Colonic mucosa (tissue), 4 donors: ENCODE data around the gene B3GALNT1. TPM values are rescaled to one million over a fixed set of nuclear protein-coding genes. Genes with fewer than 3 reads are reported as not detected.

Experiments used
- DNase-seq: peaks from one replicate; pipeline ENCODE4 v3.0.0-alpha.2; 2020
- H3K27ac ChIP-seq: fragments of 200-600 bp; one replicate; pipeline ENCODE4 v1.8.0; 2021
- H3K27me3 ChIP-seq: fragments of 200-600 bp; one replicate; pipeline ENCODE4 v1.8.0; 2021
- H3K36me3 ChIP-seq: fragments of 200-600 bp; one replicate; pipeline ENCODE4 v1.8.0; 2021
- H3K4me1 ChIP-seq: fragments of 200-600 bp; one replicate; pipeline ENCODE4 v1.8.0; 2021; ENCODE audit warnings: mild to moderate bottlenecking
- H3K4me3 ChIP-seq: fragments of 200-600 bp; one replicate; pipeline ENCODE4 v1.8.0; 2021
- H3K9ac ChIP-seq, 2 donors: one replicate each; pipeline ENCODE4 v1.7.0; 2013; ENCODE audit warnings: control low read depth in 2 of 2, low read depth in 2 of 2, low read length in 2 of 2
- H3K9me3 ChIP-seq: fragments of 200-600 bp; one replicate; pipeline ENCODE4 v1.8.0; 2021
- intact Hi-C: fragments of 100-400 bp; cut with DNase I; formaldehyde crosslinking; loops from one replicate; pipeline ENCODE4 v1.14.1; 2022
- total RNA-seq, 2 donors: library from RNA; stranded (reverse); fragmentation: NEBNext Ultra II Directional in 1 of 2; extraction: Animal tissue kit (Norgen Biotek cat#: 25700) in 1 of 2; gene quantifications; one replicate each; pipeline ENCODE4 v1.2.1, GENCODE V29; 2021
- TF ChIP-seq, protein P1 (sequence below): fragments of 200-600 bp; IDR thresholded peaks from one replicate; pipeline ENCODE4 v1.8.0; 2022; ENCODE audit warnings: antibody characterized with exemption, mild to moderate bottlenecking
- donor health status: healthy.
- donor health status: DM: no; HTN: no; CAD: no.
- donor health status: DM: no; HTN: no; CAD: no.

The B3GALNT1 gene, protein sequence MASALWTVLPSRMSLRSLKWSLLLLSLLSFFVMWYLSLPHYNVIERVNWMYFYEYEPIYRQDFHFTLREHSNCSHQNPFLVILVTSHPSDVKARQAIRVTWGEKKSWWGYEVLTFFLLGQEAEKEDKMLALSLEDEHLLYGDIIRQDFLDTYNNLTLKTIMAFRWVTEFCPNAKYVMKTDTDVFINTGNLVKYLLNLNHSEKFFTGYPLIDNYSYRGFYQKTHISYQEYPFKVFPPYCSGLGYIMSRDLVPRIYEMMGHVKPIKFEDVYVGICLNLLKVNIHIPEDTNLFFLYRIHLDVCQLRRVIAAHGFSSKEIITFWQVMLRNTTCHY
- 1 to 10 TPM in 1 of 2 donors, under 1 TPM in 1; 0.94 to 1.8 TPM for total RNA-seq

DNA sequence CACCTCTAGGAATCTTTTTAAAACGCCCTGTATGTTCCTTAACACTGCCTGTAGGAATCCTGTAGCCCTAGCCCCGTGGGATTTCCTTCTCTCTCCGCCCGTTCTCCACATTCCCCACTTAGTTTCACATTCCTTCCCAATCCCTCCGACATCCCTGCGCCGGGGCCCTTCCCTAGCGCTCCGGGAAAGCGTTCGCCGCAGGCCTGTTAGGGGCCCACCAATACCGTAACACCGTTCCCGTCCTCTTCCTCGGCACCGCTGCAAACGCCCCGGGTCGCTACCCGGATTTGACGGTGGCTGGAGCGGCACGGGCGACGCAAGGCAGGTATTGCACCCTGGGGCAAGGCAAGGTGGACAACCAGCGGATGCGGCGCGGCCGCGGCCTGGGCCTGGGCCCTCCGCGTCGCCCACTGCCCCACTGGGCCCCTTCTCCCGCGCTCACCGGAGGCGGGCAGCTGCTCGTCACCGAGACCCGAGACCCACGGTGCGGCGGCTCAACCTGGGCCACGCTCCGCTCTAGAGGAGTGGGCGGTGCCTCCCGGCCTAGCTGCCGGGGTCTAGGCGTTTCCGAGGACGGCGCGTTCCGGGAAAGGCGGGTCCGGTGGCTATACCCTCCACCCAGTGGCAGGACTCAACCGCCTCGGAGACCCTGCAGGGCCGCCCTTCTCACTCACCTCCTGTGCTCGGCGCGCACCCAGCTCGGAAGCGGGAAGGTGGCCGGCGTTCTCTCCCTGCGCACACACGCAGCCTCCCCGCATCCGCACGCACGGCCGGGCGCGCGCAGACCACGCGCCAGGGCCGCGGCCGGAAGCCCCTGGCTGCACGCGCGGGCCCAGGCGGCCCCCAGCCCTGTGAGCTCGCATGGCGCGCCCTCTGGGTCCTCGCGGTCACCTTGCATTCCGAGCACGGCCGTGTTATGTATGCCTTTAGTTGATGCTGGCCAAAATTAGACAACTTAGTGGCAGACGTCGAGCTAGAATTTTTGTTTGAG is at the start of gene B3GALNT1:
TSS of gene B3GALNT1 (minus strand) at position 789 of the 991 bp plus-strand sequence. CDS start 18,595 bp downstream, outside the sequence.
- H3K4me1 ChIP-seq = no peaks in the 10 kb centered on the region
- H3K4me3 ChIP-seq = peak within 1 kb of the TSS; percentile 66
- no peaks in the 10 kb centered on the region for H3K27me3 ChIP-seq
- no peaks in the 10 kb centered on the region for H3K9me3 ChIP-seq
- no peak within 1 kb of the TSS for H3K27ac ChIP-seq
- intact Hi-C loops = no loop called here
- H3K36me3 ChIP-seq = no peaks in the 10 kb centered on the region
- TF ChIP-seq, protein P1, sequence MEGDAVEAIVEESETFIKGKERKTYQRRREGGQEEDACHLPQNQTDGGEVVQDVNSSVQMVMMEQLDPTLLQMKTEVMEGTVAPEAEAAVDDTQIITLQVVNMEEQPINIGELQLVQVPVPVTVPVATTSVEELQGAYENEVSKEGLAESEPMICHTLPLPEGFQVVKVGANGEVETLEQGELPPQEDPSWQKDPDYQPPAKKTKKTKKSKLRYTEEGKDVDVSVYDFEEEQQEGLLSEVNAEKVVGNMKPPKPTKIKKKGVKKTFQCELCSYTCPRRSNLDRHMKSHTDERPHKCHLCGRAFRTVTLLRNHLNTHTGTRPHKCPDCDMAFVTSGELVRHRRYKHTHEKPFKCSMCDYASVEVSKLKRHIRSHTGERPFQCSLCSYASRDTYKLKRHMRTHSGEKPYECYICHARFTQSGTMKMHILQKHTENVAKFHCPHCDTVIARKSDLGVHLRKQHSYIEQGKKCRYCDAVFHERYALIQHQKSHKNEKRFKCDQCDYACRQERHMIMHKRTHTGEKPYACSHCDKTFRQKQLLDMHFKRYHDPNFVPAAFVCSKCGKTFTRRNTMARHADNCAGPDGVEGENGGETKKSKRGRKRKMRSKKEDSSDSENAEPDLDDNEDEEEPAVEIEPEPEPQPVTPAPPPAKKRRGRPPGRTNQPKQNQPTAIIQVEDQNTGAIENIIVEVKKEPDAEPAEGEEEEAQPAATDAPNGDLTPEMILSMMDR = no peak
- peak; percentile 24 for DNase-seq
- H3K9ac ChIP-seq = peak within 1 kb of the TSS; percentile 52 to 68

DNA sequence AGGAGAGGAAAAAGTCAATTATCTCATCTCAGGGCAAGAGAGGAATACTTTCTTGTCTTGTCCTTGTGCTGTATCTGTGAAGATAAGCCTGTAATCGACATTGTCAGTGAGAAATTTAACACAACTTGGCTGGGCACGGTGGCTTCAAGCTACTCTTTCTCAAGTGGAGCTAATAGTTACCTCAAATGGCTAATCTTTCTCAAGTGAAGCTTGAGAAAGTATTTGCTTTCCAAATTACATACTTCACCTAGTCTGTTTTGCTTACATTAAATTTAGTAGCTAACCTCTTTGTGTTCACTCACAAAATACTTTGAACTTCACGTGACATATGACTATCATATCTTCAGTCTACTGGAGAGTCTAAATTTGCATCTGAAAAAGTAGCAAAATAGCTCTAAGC is 48.3 kb upstream of the B3GALNT1 start:
- H3K27me3 ChIP-seq = no peaks in the 10 kb centered on the region
- intact Hi-C loops = no loop called here
- H3K4me3 ChIP-seq = no peak overlapping the region
- H3K36me3 ChIP-seq = no peaks in the 10 kb centered on the region
- TF ChIP-seq, protein P1 = no peak
- H3K9ac ChIP-seq = no peak overlapping the region
- DNase-seq = no peak
- H3K9me3 ChIP-seq = no peaks in the 10 kb centered on the region
- no peaks in the 10 kb centered on the region for H3K4me1 ChIP-seq
- H3K27ac ChIP-seq = no peak overlapping the region

DNA sequence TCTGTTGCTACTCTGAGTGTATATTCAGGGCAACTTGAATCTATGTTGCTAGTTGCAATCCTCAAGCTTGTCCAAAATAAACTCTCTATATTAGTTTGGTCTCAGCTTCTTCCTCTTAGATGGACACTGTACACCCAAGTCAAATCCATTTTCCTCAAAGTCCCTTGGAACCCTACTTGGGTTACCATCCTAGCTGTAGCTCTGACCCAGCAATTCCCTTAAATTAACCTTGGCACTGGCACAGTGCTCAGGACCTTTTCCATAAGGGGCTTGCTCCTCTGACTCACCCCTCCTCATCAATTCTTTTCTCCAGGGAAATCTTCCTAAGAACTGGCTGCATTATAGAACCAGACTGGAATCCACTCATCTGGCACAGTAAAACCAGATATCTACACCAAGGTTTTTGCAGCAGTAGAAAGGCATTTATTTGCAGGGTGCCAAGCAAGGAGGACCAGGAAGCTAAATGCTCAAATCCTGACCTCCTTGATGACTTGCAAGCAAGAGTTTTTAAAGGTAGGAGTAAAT is 44.9 kb upstream of the B3GALNT1 start:
- no peaks in the 10 kb centered on the region for H3K36me3 ChIP-seq
- TF ChIP-seq, protein P1 = no peak
- no peak for DNase-seq
- no peak overlapping the region for H3K9ac ChIP-seq
- intact Hi-C loops = no loop called here
- no peak overlapping the region for H3K4me3 ChIP-seq
- no peaks in the 10 kb centered on the region for H3K9me3 ChIP-seq
- H3K4me1 ChIP-seq = no peaks in the 10 kb centered on the region
- no peak overlapping the region for H3K27ac ChIP-seq
- H3K27me3 ChIP-seq = no peaks in the 10 kb centered on the region

DNA sequence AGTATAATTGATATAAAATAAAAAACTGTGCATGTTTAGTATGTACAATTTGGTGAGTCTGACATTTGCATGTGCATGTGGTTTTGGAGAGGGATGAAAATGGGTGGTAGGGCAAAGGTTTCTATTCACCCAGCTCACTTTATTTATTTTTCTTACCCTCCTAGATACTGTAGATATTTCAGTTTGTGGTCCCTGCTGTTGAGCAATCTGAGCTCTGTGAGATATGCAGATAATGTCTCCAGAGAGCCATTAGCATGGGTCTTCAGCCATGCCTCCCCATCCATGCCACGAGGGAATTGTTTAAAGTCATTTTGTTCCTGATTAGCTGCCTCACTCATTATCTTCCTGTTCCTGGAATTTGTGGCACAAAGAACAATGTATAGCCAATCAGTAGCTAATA is 44.4 kb upstream of the B3GALNT1 start:
- DNase-seq = no peak
- Histone ChIP-seq H3K9ac (no peak overlapping the region), H3K4me1 (no peaks in the 10 kb centered on the region), H3K27ac (no peak overlapping the region), H3K27me3 (no peaks in the 10 kb centered on the region), H3K4me3 (no peak overlapping the region), H3K36me3 (no peaks in the 10 kb centered on the region), H3K9me3 (no peaks in the 10 kb centered on the region)
- TF ChIP-seq, protein P1 = no peak
- intact Hi-C loops = no loop called here

DNA sequence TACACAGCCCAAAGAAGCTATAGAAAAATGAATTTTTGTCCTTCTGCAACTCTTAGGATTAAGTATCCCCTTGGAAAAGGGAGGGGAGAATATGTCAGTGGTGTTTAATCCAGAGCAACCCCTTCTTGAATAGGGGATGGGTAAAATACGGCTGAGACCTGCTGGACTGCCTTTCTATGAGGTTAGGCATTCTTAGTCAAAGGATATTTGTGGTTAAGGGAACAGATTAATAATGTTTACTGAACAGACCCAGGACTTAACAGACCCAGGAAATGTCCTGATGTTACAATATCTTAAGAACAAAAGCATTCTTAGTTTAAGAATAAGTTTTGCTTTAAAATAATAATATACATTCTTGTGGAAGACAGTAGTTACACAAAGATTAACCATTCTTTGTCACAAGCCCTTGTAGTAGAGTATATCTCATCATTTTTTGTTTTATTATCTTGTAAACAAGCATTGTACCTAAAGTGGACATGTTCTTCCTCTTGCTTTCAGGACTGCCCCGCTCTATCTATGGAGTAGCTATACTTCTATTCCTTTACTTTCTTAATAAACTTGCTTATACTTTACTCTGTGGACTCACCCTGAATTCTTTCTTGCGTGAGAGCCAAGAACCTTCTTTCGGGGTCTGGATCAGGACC is 43.8 kb upstream of the B3GALNT1 start:
- Histone ChIP-seq H3K4me3 (no peak overlapping the region), H3K36me3 (no peaks in the 10 kb centered on the region), H3K4me1 (no peaks in the 10 kb centered on the region), H3K27me3 (no peaks in the 10 kb centered on the region), H3K27ac (no peak overlapping the region), H3K9me3 (no peaks in the 10 kb centered on the region), H3K9ac (no peak overlapping the region)
- intact Hi-C loops = no loop called here
- TF ChIP-seq, protein P1 = no peak
- DNase-seq = no peak
